Mesothelial cell of epicardium (in vitro differentiated cells): ENCODE measurements around the gene TMEM223. TPM values are rescaled to one million over a fixed set of nuclear protein-coding genes. Genes with fewer than 3 reads are reported as not detected.
A peak's percentile ranks its signal among the peaks of the same experiment; 100 is the strongest.

ENCODE experiments used
- DNase-seq, 2 experiments: peaks; one replicate each; pipeline ENCODE4 v3.0.0; 2021; ENCODE audit warnings: low spot score in 2 of 2; ENCODE audit not compliant: unreplicated experiment in 2 of 2
- H3K27ac Mint-ChIP-seq: 2 replicates; pipeline ENCODE4 v1.8.0; 2021; ENCODE audit warnings: mixed read lengths
- H3K27me3 Mint-ChIP-seq: 2 replicates; pipeline ENCODE4 v1.8.0; 2021; ENCODE audit warnings: low read depth, mixed read lengths
- H3K36me3 Mint-ChIP-seq: 2 replicates; pipeline ENCODE4 v1.8.0; 2021; ENCODE audit warnings: mixed read lengths
- H3K4me1 Mint-ChIP-seq: 2 replicates; pipeline ENCODE4 v1.8.0; 2021; ENCODE audit warnings: mixed read lengths
- H3K4me3 Mint-ChIP-seq: 2 replicates; pipeline ENCODE4 v1.8.0; 2021; ENCODE audit warnings: mild to moderate bottlenecking, moderate library complexity, mixed read lengths
- H3K9me3 Mint-ChIP-seq: 2 replicates; pipeline ENCODE4 v1.8.0; 2021; ENCODE audit warnings: mixed read lengths
- total RNA-seq: library from RNA; stranded (reverse); gene quantifications from 3 replicates; pipeline ENCODE4 v1.2.1, GENCODE V29; 2021
- TF ChIP-seq, protein P1 (sequence below): fragments of 200-600 bp; sonication (generic); IDR thresholded peaks from one replicate; pipeline ENCODE4 v1.5.0; 2021; ENCODE audit warnings: antibody characterized with exemption; ENCODE audit not compliant: unreplicated experiment

TMEM223 gene
- total RNA-seq, 1 donor from 2014 or later, result 17.4 TPM

DNA sequence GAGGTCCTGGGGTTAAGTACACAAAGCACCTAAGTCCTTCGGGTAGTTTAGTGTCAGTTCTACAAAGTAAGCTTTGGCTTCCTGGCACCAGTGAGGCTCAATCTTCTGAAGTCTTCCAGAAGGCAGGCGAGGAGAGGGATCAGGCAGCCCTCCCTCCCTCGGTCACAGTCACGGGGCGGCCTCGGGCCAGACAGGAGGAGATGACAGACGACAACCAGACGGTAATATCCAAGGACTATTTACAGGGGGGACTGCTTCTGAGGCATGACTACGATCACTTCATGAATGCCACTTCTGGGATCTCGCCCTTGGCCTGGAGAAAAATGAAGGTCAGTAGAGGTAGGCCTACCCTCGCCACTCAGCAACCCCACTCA lies 383 bp upstream of the TMEM223 start:
- peak overlapping the region; percentile 97 for H3K27ac Mint-ChIP-seq
- DNase-seq, result no peak
- TF ChIP-seq, protein P1, sequence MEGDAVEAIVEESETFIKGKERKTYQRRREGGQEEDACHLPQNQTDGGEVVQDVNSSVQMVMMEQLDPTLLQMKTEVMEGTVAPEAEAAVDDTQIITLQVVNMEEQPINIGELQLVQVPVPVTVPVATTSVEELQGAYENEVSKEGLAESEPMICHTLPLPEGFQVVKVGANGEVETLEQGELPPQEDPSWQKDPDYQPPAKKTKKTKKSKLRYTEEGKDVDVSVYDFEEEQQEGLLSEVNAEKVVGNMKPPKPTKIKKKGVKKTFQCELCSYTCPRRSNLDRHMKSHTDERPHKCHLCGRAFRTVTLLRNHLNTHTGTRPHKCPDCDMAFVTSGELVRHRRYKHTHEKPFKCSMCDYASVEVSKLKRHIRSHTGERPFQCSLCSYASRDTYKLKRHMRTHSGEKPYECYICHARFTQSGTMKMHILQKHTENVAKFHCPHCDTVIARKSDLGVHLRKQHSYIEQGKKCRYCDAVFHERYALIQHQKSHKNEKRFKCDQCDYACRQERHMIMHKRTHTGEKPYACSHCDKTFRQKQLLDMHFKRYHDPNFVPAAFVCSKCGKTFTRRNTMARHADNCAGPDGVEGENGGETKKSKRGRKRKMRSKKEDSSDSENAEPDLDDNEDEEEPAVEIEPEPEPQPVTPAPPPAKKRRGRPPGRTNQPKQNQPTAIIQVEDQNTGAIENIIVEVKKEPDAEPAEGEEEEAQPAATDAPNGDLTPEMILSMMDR, result no peak
- H3K9me3 Mint-ChIP-seq, result no peaks in the 10 kb centered on the region
- H3K4me1 Mint-ChIP-seq, result peaks cover 33% of the 10 kb centered on the region
- H3K36me3 Mint-ChIP-seq, result peaks cover 28% of the 10 kb centered on the region
- H3K4me3 Mint-ChIP-seq, result peak overlapping the region; percentile 90
- H3K27me3 Mint-ChIP-seq, result no peaks in the 10 kb centered on the region

DNA sequence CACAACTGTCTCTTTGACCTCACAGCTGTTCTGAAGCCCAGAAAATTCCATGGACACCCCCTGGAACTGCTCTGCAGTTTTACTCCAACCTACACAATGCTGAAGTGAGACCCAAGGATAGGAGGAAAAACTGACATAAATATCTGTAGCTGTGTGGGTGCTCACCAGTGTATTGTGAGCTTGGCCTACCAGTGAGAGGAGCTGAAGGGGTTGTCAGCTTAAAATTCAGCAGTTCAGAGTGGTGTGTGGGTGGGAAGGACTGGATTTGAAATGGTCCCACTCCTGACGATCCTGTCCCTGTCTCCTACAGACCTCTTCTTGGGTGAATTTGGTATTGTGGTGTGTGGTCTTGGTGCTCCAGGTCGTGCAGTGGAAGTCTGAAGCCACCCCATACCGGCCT lies 2.2 kb downstream of the TMEM223 start:
- Mint-ChIP-seq H3K27ac (peak overlapping the region; percentile 95), H3K9me3 (no peaks in the 10 kb centered on the region), H3K36me3 (peaks cover 11% of the 10 kb centered on the region), H3K4me1 (peaks cover 40% of the 10 kb centered on the region), H3K4me3 (peak overlapping the region; percentile 90), H3K27me3 (no peaks in the 10 kb centered on the region)
- DNase-seq, result no peak
- TF ChIP-seq, protein P1, result no peak

- Mint-ChIP-seq H3K4me3 (peak overlapping the region; percentile 90), H3K9me3 (no peaks in the 10 kb centered on the region), H3K4me1 (peaks cover 40% of the 10 kb centered on the region), H3K27me3 (no peaks in the 10 kb centered on the region), H3K36me3 (peaks cover 5% of the 10 kb centered on the region), H3K27ac (peak overlapping the region; percentile 95)
- DNase-seq, result no peak
- TF ChIP-seq, protein P1, result no peak
Observed at GRCh38 chr11:62788991-62789390, 2.8 kb downstream of the TMEM223 start.

DNA sequence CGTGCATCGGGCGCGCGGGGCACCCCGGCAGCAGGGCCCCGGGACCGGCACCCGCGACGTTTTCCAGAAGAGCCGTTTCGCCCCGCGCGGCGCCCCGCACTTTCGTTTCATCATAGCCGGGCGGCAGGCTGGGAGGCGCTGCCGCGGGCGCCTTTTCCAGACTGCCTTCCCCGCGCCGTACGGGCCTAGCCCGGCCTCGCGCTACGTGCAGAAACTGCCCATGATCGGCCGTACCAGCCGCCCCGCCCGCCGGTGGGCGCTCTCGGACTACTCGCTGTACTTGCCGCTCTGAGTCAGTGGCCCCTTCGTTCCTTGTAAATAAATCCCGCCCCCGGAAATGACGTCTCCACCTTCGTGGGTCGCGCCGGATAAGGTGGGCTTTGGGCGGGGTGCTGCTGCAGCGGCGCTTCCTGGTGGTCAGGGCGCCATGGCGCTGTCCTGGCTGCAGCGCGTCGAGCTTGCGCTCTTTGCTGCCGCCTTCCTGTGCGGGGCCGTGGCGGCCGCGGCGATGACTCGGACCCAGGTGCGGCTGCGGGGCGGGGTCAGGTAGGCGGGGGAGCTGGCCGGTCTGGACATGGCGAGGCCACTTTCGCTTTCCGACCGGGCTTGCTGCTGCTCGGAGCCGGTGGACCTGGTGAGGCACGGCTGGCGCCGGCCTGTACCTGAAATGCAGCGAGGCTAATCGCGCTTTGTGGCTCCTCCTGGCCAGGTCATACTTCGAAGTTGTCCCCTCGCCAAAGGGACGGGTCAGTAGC lies 4.6 kb downstream of the TMEM223 start, which contains the start of gene TMEM179B:
TSS of gene TMEM179B (plus strand) at position 398 of the 755 bp plus-strand sequence. CDS start at position 428, 30 bp downstream.
- Mint-ChIP-seq H3K4me1 (peaks cover 35% of the 10 kb centered on the region), H3K36me3 (peaks cover 12% of the 10 kb centered on the region), H3K9me3 (no peaks in the 10 kb centered on the region), H3K4me3 (peak within 1 kb of the TSS; percentile 90), H3K27me3 (no peaks in the 10 kb centered on the region), H3K27ac (peak within 1 kb of the TSS; percentile 95)
- DNase-seq, result peak; percentile 93 to 96
- TF ChIP-seq, protein P1, result no peak

- no peaks in the 10 kb centered on the region for H3K27me3 Mint-ChIP-seq
- TF ChIP-seq, protein P1, result peak; percentile 100
- H3K9me3 Mint-ChIP-seq, result no peaks in the 10 kb centered on the region
- H3K4me3 Mint-ChIP-seq, result peak overlapping the region; percentile 76
- H3K36me3 Mint-ChIP-seq, result peaks cover 12% of the 10 kb centered on the region
- H3K4me1 Mint-ChIP-seq, result peaks cover 31% of the 10 kb centered on the region
- peak; percentile 77 to 92 for DNase-seq
- H3K27ac Mint-ChIP-seq, result peak overlapping the region; percentile 92
Observed at GRCh38 chr11:62786318-62787004, 5.3 kb downstream of the TMEM223 start.
